Measurements from ENCODE around the gene PTPRM.

GRCh38 chr18:7896805-7897518 lies 329.8 kb downstream of the PTPRM start:
- TF ChIP-seq CTCF (IDR thresholded peaks at IDR 0.05), result no peak
- no peak for TF ChIP-seq POLR2A (IDR thresholded peaks at IDR 0.05)
